HL-60 (cell line): ENCODE measurements around the gene LYPD4.
A peak's percentile ranks its signal among the peaks of the same experiment; 100 is the strongest.

Experiments used
- DNase-seq, 2 experiments: peaks; one replicate each; pipeline ENCODE4 v3.0.0-alpha.2; 2010 to 2020; ENCODE audit warnings: low read depth in 1 of 2, low spot score in 1 of 2
- H3K27ac ChIP-seq: fragments of 250-450 bp; sonication (Bioruptor Pico); replicated peaks from 2 replicates; pipeline ENCODE4 v1.5.1; 2020; ENCODE audit warnings: mild to moderate bottlenecking, moderate library complexity
- H3K27me3 ChIP-seq: fragments of 250-450 bp; sonication (Bioruptor Pico); 2 replicates; pipeline ENCODE4 v1.5.1; 2021; ENCODE audit warnings: mild to moderate bottlenecking, moderate library complexity; ENCODE audit not compliant: insufficient read depth, poor library complexity, severe bottlenecking
- H3K4me3 ChIP-seq: replicated peaks from 2 replicates; pipeline ENCODE4 v1.5.1; 2011; ENCODE audit warnings: mild to moderate bottlenecking, control low read depth, low read length; ENCODE audit not compliant: insufficient read depth
- CTCF ChIP-seq: IDR thresholded peaks from one replicate; pipeline ENCODE4 v1.5.1; 2011; ENCODE audit warnings: low read length, control low read depth, inconsistent platforms; ENCODE audit not compliant: insufficient read depth
- GABPA ChIP-seq: IDR thresholded peaks from 2 replicates; pipeline ENCODE4 v1.6.1; 2012; ENCODE audit warnings: low read depth
- POLR2AphosphoS5 ChIP-seq: IDR thresholded peaks from 2 replicates; pipeline ENCODE4 v1.6.1; 2012; ENCODE audit warnings: low read depth
- SPI1 ChIP-seq: IDR thresholded peaks from 2 replicates; pipeline ENCODE4 v1.6.1; 2012; ENCODE audit warnings: low read depth, mild to moderate bottlenecking, borderline replicate concordance
- TF ChIP-seq, protein P1 (sequence below): IDR thresholded peaks from 2 replicates; pipeline ENCODE4 v1.6.1; 2012; ENCODE audit warnings: low read depth; ENCODE audit not compliant: insufficient replicate concordance

LYPD4 gene

DNA sequence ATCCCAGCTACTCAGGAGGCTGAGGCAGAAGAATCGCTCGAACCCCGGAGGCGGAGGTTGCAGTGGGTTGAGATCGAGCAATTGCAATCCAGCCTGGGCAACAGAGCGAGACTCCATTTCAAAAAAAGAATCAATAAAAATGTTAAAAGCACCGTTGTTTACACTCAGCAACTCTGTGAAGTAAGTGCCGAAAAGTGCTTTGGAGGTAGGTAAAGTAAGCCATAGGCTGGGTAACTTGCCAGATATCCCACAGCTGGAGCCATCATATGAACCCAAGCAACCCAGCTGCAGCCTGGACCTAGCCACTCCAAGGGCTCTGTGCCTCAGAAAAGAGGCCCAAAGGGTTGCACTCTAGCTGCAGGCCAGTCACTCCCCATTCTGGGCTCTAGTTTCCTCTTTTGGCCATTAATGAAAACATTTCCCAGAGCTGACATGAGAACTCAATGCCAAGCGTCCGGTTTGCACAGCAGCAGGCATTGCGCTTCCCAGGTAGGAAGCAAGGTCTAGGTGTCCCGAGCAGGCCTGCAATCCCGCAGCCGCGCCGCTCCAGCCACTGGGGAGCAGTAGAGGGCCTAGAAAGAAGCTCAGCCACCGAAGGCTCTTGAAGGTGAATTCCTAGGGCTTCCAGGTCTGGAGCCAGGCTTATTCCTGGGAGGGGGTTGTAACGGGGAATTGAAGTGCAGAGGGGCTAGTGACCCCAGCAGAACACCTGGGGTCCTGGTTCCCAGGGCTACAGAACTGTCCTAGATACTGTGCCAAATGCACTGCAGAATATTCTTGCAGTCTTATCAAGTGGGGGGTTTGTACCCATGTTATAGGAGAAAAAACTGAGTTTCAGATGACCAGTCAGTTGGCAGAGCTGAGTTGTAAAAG is 28.5 kb upstream of the LYPD4 start:
- H3K27ac ChIP-seq, result peak overlapping the region; percentile 72
- H3K27me3 ChIP-seq, result no peaks in the 10 kb centered on the region
- peak; percentile 84 for TF ChIP-seq POLR2AphosphoS5
- TF ChIP-seq CTCF, result peak; percentile 16
- TF ChIP-seq SPI1, result no peak
- peak in 1 of 2 experiments; percentile 89 for DNase-seq
- H3K4me3 ChIP-seq, result no peak overlapping the region

- Histone ChIP-seq H3K27me3 (no peaks in the 10 kb centered on the region), H3K27ac (peak overlapping the region; percentile 72), H3K4me3 (no peak overlapping the region)
- TF ChIP-seq GABPA (no peak), SPI1 (no peak), POLR2AphosphoS5 (no peak), CTCF (no peak)
- TF ChIP-seq, protein P1, sequence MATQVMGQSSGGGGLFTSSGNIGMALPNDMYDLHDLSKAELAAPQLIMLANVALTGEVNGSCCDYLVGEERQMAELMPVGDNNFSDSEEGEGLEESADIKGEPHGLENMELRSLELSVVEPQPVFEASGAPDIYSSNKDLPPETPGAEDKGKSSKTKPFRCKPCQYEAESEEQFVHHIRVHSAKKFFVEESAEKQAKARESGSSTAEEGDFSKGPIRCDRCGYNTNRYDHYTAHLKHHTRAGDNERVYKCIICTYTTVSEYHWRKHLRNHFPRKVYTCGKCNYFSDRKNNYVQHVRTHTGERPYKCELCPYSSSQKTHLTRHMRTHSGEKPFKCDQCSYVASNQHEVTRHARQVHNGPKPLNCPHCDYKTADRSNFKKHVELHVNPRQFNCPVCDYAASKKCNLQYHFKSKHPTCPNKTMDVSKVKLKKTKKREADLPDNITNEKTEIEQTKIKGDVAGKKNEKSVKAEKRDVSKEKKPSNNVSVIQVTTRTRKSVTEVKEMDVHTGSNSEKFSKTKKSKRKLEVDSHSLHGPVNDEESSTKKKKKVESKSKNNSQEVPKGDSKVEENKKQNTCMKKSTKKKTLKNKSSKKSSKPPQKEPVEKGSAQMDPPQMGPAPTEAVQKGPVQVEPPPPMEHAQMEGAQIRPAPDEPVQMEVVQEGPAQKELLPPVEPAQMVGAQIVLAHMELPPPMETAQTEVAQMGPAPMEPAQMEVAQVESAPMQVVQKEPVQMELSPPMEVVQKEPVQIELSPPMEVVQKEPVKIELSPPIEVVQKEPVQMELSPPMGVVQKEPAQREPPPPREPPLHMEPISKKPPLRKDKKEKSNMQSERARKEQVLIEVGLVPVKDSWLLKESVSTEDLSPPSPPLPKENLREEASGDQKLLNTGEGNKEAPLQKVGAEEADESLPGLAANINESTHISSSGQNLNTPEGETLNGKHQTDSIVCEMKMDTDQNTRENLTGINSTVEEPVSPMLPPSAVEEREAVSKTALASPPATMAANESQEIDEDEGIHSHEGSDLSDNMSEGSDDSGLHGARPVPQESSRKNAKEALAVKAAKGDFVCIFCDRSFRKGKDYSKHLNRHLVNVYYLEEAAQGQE, result no peak
- DNase-seq, result no peak
Observed at GRCh38 chr19:41872384-41872774, 27.9 kb upstream of the LYPD4 start.

DNA sequence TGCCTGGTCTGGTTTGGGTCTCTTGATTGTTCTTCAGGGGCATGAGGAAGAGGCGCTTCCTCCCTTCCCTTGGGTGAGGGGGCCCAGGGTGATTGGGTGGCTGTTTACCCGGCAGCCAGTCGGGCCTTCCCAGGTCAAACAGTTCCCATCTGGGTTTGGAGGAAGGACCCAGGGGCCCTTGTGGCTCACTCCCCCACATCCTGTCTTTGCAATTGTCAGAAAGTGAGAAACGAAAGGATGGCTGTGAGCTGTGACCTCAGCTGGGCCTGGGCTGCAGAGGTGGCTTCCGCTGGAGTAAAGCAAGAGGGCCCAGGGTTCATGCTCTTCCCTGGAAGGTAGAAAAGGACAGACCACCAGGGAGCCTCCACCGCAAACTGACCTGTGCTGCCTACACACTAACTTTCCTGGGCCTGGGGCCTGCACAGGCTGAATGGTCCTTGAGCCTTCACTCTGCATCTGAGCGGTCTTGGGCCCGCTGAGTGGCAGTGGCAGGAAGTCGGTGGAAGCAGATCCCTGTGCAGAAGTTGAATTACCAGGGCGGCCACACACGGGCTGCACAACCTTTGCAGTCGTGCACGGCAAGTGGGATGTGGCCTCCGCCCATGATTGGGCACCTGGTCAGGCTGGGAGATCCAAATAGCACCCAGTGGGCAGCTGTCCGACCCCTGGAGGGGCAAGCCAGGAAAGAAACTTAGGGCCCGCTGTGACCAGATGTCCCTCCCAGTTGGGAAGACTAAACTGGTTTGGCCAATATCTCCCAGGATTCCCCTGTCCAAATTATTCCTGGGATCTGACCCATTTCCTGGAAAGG is 27.3 kb upstream of the LYPD4 start:
- H3K27ac ChIP-seq, result peak overlapping the region; percentile 72
- H3K27me3 ChIP-seq, result no peaks in the 10 kb centered on the region
- peak in 1 of 2 experiments; percentile 96 for DNase-seq
- TF ChIP-seq, protein P1, result peak; percentile 39
- TF ChIP-seq CTCF (no peak), SPI1 (peak; percentile 78), GABPA (peak; percentile 49; the same call in 1 of the 2 replicates), POLR2AphosphoS5 (peak; percentile 98)
- no peak overlapping the region for H3K4me3 ChIP-seq
